Immature natural killer cell (primary cell): ENCODE results near the gene USP21. TPM values are rescaled to one million over a fixed set of nuclear protein-coding genes. Genes with fewer than 3 reads are reported as not detected.
A peak's percentile ranks its signal among the peaks of the same experiment; 100 is the strongest.

Source experiments
- DNase-seq, 3 donors: peaks; one replicate each; pipeline ENCODE4 v3.0.0; 2022; ENCODE audit warnings: mixed read lengths in 1 of 3
- H3K27ac Mint-ChIP-seq, 6 donors: one replicate each; pipeline ENCODE4 v1.8.0; 2020; ENCODE audit warnings: mixed read lengths in 6 of 6, mild to moderate bottlenecking in 5 of 6, inconsistent platforms in 4 of 6, moderate library complexity in 3 of 6
- H3K27me3 Mint-ChIP-seq, 3 donors: one replicate each; pipeline ENCODE4 v1.8.0; 2020 to 2021; ENCODE audit warnings: low read depth in 3 of 3, mild to moderate bottlenecking in 3 of 3, mixed read lengths in 3 of 3, moderate library complexity in 3 of 3, inconsistent platforms in 1 of 3
- H3K36me3 Mint-ChIP-seq, 3 donors: one replicate each; pipeline ENCODE4 v1.8.0; 2020; ENCODE audit warnings: mixed read lengths in 3 of 3, inconsistent platforms in 2 of 3, mild to moderate bottlenecking in 2 of 3
- H3K4me1 Mint-ChIP-seq, 2 donors: one replicate each; pipeline ENCODE4 v1.8.0; 2020; ENCODE audit warnings: inconsistent platforms in 2 of 2, mild to moderate bottlenecking in 2 of 2, mixed read lengths in 2 of 2, moderate library complexity in 1 of 2
- H3K4me3 Mint-ChIP-seq, 5 donors: one replicate each; pipeline ENCODE4 v1.8.0; 2020; ENCODE audit warnings: mild to moderate bottlenecking in 5 of 5, mixed read lengths in 5 of 5, inconsistent platforms in 3 of 5, moderate library complexity in 3 of 5
- H3K9me3 Mint-ChIP-seq, 6 donors: one replicate each; pipeline ENCODE4 v1.8.0; 2020; ENCODE audit warnings: mild to moderate bottlenecking in 6 of 6, mixed read lengths in 6 of 6, inconsistent platforms in 4 of 6, moderate library complexity in 3 of 6
- polyA plus RNA-seq, 3 donors: library from polyadenylated mRNA; unstranded; fragments of 300-500 nt; fragmentation: Illumina TruSeq; gene quantifications; one replicate each; pipeline ENCODE4 v1.2.3, GENCODE V29; 2021

The USP21 gene
- polyA plus RNA-seq, 3 donors from 2014 or later, result 9.0 to 25.5 (median 14.7) TPM

DNA sequence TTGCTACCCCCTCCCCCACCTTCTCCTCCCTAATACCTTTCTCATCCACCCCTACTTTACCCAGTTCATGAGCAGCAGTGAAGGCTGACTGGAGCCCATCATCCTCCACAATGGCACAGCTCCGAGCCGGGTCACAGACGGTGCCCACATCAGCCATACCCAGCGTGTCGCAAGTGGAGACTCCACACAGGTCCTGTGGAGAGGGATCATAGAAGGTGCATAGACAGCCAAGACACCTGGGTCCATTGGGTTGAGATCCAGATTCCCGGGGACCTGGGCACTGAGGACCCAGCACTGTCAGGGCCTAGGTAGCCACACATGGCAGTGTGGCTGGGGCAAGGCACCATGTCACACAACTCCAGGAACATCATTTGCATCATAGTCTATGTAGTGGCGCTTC is 36.8 kb downstream of the USP21 start:
- Mint-ChIP-seq H3K4me1 (peaks cover 57 to 71% of the 10 kb centered on the region in 2 donors), H3K36me3 (peaks cover 0 to 3% (median 0%) of the 10 kb centered on the region in 3 donors), H3K4me3 (peak overlapping the region in 1 of 5 donors; percentile 51), H3K9me3 (no peaks in the 10 kb centered on the region), H3K27ac (peak overlapping the region; percentile 12 to 97 (median 79)), H3K27me3 (peaks cover 0 to 6% (median 4%) of the 10 kb centered on the region in 3 donors)
- DNase-seq, result no peak

DNA sequence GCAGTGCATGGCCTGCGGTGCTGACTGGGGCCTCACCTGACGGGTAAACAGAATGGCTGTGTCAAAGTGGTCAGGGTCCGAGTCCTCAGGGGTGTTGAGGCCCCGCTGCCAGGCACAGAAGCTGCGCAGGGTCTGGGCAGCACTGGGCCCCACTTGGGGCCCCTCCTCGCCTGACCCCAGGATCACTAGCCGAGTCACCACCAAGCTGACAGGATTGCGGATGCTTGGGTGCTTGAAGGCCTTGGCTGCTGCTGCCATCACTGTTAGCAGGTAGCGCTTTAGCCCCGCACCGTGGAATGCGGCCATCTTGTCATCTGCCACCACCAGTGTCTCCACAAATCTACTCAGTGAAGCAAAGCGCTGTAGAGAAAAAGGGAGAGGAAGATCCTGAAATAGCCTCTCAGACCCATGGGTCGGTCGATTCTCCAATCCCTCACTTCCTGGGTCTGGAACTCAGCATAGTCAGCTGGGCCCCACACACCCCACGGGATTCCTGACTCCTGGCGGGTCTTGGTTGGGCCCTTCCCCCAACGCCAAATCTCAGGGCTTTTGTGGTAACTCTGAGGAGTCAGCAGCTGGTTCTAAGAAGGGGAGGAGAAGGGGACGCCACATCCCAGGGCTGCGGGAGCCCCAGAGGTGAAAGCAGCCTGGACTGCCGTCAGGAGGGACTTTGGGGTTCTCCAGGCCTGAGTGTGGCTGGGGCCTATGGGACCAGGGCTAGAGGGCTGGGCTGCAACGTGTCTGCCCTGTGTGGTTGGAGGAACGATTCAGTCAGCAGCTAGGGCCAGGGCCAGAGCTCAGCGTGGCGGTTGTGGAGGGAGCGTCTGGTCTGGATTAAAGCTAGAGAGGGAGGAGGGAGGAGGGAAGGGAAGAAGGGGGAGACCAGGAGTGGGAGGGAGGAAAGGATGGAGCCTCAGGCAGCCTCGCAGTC is 37.5 kb downstream of the USP21 start:
- Mint-ChIP-seq H3K4me1 (peaks cover 63 to 75% of the 10 kb centered on the region in 2 donors), H3K27ac (peak overlapping the region in 3 of 6 donors; percentile 16 to 87 (median 31)), H3K36me3 (peaks cover 0 to 3% (median 0%) of the 10 kb centered on the region in 3 donors), H3K9me3 (no peaks in the 10 kb centered on the region), H3K27me3 (peaks cover 0 to 7% (median 4%) of the 10 kb centered on the region in 3 donors), H3K4me3 (no peak overlapping the region)
- no peak for DNase-seq

DNA sequence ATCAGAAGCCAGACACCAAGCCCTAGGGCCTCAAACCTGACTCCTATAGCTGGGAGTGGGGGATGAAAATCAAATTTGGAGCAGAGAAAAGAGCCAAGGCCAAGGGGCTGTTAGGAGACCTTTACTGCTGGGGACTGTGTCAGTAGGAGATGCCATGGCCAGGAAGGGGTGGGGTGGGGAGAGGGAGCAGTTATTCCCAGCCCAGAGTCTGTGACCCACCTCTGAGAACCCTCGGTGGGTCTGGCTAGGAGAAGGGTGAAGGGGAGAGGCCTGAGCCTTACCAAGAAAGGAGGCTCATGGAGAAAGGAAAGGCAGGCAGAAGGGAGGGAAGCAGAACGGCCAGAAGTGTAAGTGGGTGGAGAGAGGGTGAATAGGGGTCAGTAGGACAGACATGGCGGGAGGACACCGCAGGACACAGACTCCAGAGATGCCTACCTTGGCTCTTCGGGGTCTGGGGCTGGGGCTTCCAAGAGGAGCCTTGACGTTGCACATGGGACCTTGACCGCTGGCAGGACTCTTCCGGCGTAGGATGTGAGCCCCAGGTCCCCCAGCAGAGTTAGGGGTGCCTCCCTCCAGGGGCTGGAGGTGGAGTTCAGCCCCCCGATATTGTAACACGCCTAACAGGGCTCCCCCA is 38.4 kb downstream of the USP21 start:
- Mint-ChIP-seq H3K9me3 (no peaks in the 10 kb centered on the region), H3K4me1 (peaks cover 63 to 75% of the 10 kb centered on the region in 2 donors), H3K4me3 (no peak overlapping the region), H3K27me3 (peaks cover 0 to 8% (median 5%) of the 10 kb centered on the region in 3 donors), H3K27ac (peak overlapping the region in 1 of 6 donors; percentile 31), H3K36me3 (peaks cover 0 to 3% (median 0%) of the 10 kb centered on the region in 3 donors)
- no peak for DNase-seq

DNA sequence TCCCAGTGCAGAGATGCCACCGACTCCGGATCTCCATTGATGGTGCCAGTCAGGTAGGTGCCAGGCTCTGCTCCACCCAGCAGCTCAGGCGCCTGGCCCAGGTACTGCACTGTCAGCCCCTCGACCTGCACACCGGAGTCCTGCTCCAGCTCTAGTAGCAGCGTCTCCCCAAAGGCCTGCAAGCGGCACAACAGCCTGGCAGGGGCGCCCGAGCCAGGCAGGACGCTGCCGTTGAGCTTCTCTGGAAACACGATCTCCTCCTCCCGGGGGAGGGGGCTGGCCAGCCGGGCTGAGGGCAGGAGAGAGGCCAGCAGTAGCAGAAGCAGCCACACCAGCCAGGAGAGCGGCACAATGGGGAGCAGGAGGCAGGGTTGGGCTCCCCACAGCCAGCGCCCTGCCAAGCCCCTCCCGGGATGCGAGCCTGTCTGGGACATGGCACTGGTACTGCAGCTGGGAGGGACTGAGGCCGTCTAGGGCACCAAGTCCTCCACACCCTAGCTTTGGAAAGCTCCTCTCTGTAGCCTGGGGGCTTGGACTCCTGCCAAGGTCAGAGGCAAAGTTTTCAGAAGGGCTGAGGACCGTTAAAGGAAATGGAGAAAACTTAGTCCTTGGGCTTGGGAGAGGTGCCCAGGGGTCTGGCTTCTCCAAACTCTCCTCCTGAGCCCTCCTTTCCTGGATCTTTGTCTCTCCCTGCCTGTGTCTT is 39.0 kb downstream of the USP21 start:
- no peaks in the 10 kb centered on the region for H3K9me3 Mint-ChIP-seq
- H3K36me3 Mint-ChIP-seq, result peaks cover 0 to 3% (median 0%) of the 10 kb centered on the region in 3 donors
- peak overlapping the region in 1 of 6 donors; percentile 41 for H3K27ac Mint-ChIP-seq
- H3K4me1 Mint-ChIP-seq, result peaks cover 63 to 73% of the 10 kb centered on the region in 2 donors
- no peak overlapping the region for H3K4me3 Mint-ChIP-seq
- DNase-seq, result no peak
- peaks cover 0 to 8% (median 5%) of the 10 kb centered on the region in 3 donors for H3K27me3 Mint-ChIP-seq

DNA sequence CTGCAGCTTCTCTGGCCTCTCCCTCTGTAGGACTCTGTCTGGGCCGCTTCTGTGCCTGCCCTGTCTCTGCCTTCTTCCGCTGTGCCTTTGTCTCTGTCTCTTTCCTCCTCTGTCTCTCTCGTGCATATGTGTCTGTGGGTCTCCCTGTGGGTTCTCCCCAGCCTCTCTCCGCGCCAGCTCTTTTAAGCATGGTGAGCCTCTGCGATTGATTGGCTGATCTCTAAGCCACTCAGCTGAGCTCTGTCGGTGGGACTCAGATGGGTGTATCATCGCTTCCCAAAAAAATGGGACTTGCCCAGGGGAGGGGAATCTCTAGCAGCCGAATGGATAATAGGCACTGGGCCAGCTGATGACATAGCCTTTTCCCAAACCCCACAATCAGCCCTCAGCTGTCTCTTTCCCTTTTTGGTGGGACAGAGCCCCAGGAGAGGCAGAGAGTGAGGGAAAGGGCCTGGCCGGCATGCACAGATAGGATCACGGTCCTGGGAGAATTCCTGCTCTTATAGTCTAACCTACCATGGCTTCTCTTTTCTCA is 39.7 kb downstream of the USP21 start, which contains the start of gene ADAMTS4:
TSS of gene ADAMTS4 (minus strand) at position 158 of the 535 bp plus-strand sequence. CDS start 427 bp downstream, outside the sequence.
- Mint-ChIP-seq H3K27ac (peak within 1 kb of the TSS in 3 of 6 donors; percentile 20 to 96 (median 41)), H3K4me1 (peaks cover 63 to 75% of the 10 kb centered on the region in 2 donors), H3K36me3 (peaks cover 0 to 4% (median under 1%) of the 10 kb centered on the region in 3 donors), H3K9me3 (no peaks in the 10 kb centered on the region), H3K4me3 (peak within 1 kb of the TSS in 2 of 5 donors; percentile 5 to 44), H3K27me3 (peaks cover 0 to 8% (median 5%) of the 10 kb centered on the region in 3 donors)
- no peak for DNase-seq

DNA sequence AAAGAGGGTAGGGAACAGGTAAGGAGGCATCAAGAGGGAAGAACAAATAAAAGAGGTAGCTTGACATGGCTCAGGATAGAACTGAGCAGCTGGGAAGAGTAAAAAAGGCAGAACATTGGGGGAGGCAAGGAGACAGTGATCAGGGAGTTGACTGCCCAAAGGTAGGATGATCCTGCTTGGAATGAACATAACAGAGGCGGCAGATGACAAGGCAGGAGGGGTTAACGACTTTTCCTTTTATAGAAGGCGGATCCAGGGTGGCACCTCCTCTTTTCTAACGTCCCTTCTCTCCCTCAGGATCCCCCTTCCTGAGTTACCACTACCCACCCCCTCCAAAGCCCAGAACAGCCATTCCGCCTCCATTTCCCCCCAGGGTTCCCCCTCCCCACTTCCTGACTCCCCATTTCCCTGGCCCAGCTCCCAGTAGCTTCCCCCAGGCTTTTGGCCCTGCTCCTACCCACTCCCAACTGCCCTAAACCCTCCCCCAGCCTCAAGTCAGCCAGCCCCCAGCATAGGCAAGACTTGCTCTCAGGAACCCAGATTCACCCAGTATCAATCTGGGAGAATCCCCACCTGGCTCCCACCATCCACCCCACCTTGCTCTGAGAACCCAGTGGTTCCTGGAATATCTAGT is 40.3 kb downstream of the USP21 start:
- H3K9me3 Mint-ChIP-seq, result no peaks in the 10 kb centered on the region
- no peak for DNase-seq
- H3K4me3 Mint-ChIP-seq, result peak overlapping the region in 2 of 5 donors; percentile 5 to 44
- peaks cover 0 to 8% (median 5%) of the 10 kb centered on the region in 3 donors for H3K27me3 Mint-ChIP-seq
- peaks cover 6 to 10% (median 7%) of the 10 kb centered on the region in 3 donors for H3K36me3 Mint-ChIP-seq
- peak overlapping the region in 4 of 6 donors; percentile 83 to 98 (median 96) for H3K27ac Mint-ChIP-seq
- H3K4me1 Mint-ChIP-seq, result peaks cover 63 to 76% of the 10 kb centered on the region in 2 donors

DNA sequence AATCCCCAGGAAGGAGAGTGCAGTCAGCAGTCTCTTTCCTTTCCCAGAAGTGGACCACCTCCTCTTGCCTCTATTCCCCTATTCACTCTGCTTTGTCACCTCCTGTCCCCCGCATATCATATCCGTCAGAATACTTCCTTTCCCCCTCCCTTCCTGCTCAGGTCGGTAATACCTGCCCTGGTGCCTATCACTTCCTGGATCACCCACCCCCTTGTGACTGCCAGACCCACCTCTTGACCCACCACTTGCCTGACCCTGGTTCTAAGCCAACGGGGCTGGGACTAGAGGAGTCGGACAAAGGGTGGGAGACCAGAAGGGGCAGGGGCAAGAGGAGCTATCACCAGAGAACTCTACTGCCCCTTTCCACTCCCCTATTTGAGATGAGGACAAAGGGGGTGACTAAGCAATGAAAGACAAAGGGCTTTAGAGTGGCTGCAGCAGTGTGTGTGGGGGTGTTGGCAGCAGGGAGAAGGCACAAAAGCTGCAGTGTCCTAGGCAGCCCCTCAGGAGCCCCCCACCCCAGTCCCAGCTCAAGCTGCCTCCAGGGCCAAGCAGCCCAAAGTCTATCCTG is 41.2 kb downstream of the USP21 start:
- H3K27me3 Mint-ChIP-seq, result peaks cover 0 to 8% (median 5%) of the 10 kb centered on the region in 3 donors
- DNase-seq, result no peak
- peak overlapping the region; percentile 83 to 98 (median 96) for H3K27ac Mint-ChIP-seq
- no peaks in the 10 kb centered on the region for H3K9me3 Mint-ChIP-seq
- H3K36me3 Mint-ChIP-seq, result peaks cover 6 to 14% (median 7%) of the 10 kb centered on the region in 3 donors
- H3K4me3 Mint-ChIP-seq, result peak overlapping the region in 4 of 5 donors; percentile 3 to 94 (median 48)
- peaks cover 62 to 75% of the 10 kb centered on the region in 2 donors for H3K4me1 Mint-ChIP-seq

DNA sequence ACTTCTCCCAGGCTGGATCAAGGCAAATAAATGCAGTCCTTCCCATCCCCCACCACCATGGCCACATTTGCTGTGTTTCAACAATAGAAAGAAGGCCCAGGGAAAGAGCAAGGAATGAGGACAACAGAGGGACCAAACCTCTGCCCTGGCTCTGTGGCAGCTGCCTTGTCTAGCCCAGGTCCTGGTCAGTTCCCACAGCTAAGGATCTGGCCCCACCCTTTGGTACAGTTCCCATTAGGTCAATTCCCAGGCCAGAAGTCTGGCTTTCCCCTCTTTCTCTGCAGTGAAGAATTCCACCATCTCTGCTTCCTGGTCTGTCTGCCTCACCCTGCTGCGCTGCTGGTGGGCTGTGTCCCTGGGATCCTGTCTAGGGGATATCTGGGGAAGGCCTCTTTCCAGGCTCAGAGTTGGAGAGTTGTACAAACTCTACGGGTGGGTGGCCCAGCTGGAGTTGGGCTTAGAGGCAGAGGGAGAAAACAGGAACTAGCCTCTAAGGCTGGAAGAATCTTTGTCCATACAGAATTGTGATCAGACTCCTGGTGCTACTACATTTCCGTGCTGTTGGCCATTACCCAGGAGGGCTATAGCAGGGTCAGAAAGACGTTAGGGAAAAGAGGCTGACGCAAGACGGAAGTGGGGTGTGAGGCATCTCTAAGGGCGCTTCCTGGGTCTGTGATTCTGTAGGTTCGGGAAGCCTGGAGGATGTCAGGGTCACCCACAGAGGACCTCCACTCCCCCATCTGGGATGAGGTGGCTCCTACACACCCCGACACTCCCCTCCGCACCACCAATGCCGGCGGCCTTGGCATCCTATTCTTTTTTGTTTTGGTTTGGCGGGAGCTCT is 41.9 kb downstream of the USP21 start:
- Mint-ChIP-seq H3K4me3 (peak overlapping the region; percentile 94 to 96 (median 94)), H3K9me3 (no peaks in the 10 kb centered on the region), H3K4me1 (peaks cover 62 to 73% of the 10 kb centered on the region in 2 donors), H3K36me3 (peaks cover 6 to 20% (median 10%) of the 10 kb centered on the region in 3 donors), H3K27ac (peak overlapping the region; percentile 96 to 98 (median 98)), H3K27me3 (peaks cover 0 to 8% (median 5%) of the 10 kb centered on the region in 3 donors)
- DNase-seq, result no peak

DNA sequence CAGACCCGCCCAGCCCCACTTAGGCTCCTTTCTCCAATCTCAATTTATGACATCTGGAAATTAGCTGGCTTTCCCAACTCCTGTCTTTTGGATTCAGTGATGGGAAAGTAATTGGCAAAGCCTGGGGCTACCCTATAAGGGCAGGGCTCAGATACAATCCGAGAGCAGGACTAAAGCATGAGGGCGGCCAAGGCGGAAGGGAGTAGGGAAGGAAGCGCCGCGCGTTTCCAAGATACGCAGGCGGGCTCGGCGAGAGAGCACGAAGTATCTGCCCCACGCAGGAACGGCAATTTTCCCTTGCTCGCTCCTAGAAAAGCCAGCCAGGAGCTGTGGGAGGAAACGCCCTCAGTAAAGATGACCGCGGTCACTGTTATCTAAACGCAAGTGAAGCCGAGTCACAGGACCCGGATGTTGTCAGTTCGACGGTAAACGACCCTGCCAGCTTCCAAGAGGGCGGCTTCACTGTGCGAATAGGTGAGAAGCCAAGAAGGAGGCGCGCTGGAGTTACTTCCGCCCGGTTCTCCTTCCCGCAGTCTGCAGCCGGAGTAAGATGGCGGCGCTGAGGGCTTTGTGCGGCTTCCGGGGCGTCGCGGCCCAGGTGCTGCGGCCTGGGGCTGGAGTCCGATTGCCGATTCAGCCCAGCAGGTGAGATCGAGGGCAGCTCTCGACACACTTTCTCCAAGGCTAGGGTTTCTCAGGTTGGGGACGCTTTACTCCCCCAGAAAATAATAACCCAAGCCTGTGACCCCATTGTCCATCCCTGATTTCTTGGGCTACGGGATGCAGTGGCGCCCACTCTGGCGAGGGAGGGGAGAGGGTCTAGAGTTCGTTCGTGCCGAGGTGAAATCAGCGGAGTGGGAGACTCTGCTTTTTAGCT is 42.8 kb downstream of the USP21 start, which contains the start of gene NDUFS2:
TSS of gene NDUFS2 (plus strand) at position 532 of the 877 bp plus-strand sequence. CDS start at position 551, 19 bp downstream.
- H3K9me3 Mint-ChIP-seq, result no peaks in the 10 kb centered on the region
- peak; percentile 93 to 95 (median 94) for DNase-seq
- peaks cover 0 to 8% (median 5%) of the 10 kb centered on the region in 3 donors for H3K27me3 Mint-ChIP-seq

DNA sequence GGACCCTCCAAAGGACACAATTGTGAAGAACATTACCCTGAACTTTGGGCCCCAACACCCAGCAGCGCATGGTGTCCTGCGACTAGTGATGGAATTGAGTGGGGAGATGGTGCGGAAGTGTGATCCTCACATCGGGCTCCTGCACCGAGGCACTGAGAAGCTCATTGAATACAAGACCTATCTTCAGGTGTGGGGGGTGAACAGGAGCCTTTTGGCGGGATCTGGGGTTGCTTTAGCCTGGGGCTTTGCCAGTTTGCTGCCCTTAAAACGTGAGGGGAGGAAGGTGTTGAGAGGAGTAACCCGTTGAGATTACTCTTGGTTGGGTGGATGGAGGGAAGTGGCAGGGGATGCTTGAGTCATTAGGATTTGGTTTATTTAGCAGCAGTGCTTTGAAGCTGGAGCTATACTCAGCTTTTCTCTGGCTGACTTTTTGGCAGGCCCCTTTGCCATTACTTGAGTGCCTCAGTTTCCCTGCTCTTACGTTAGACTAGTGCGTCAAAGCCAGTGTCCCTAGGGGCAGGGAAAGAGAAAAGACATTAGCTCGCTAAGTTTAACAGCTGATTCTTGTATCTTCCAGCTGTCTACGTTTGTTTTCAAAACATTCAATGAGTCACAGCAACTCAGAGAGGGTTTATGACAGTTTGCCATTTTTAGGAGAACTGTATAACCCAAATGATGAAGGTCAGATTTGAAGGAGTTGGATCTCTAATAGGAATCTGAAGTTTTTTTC is 47.3 kb downstream of the USP21 start:
- Mint-ChIP-seq H3K27ac (peak overlapping the region in 2 of 6 donors; percentile 34 to 35), H3K9me3 (no peaks in the 10 kb centered on the region), H3K27me3 (peaks cover 0 to 6% (median 0%) of the 10 kb centered on the region in 3 donors), H3K4me3 (no peak overlapping the region), H3K36me3 (peaks cover 13 to 45% (median 24%) of the 10 kb centered on the region in 3 donors), H3K4me1 (peaks cover 54 to 67% of the 10 kb centered on the region in 2 donors)
- no peak for DNase-seq

More for the DNA sequence above, 42.8 kb downstream of the USP21 start, which contains the start of gene NDUFS2:
- peak within 1 kb of the TSS; percentile 96 to 98 (median 98) for H3K27ac Mint-ChIP-seq
- peak within 1 kb of the TSS; percentile 94 to 96 (median 94) for H3K4me3 Mint-ChIP-seq
- H3K36me3 Mint-ChIP-seq, result peaks cover 6 to 27% (median 13%) of the 10 kb centered on the region in 3 donors
- peaks cover 64 to 67% of the 10 kb centered on the region in 2 donors for H3K4me1 Mint-ChIP-seq
